HL-60 (cell line): ENCODE results near the gene DNAH6.

Experiments
- DNase-seq, 2 experiments: peaks; one replicate each; pipeline ENCODE4 v3.0.0-alpha.2; 2010 to 2020; ENCODE audit warnings: low read depth in 1 of 2, low spot score in 1 of 2
- H3K27ac ChIP-seq: fragments of 250-450 bp; sonication (Bioruptor Pico); replicated peaks from 2 replicates; pipeline ENCODE4 v1.5.1; 2020; ENCODE audit warnings: mild to moderate bottlenecking, moderate library complexity
- H3K27me3 ChIP-seq: fragments of 250-450 bp; sonication (Bioruptor Pico); 2 replicates; pipeline ENCODE4 v1.5.1; 2021; ENCODE audit warnings: mild to moderate bottlenecking, moderate library complexity; ENCODE audit not compliant: insufficient read depth, poor library complexity, severe bottlenecking
- H3K4me3 ChIP-seq: replicated peaks from 2 replicates; pipeline ENCODE4 v1.5.1; 2011; ENCODE audit warnings: mild to moderate bottlenecking, control low read depth, low read length; ENCODE audit not compliant: insufficient read depth
- CTCF ChIP-seq: IDR thresholded peaks from one replicate; pipeline ENCODE4 v1.5.1; 2011; ENCODE audit warnings: low read length, control low read depth, inconsistent platforms; ENCODE audit not compliant: insufficient read depth
- GABPA ChIP-seq: IDR thresholded peaks from 2 replicates; pipeline ENCODE4 v1.6.1; 2012; ENCODE audit warnings: low read depth
- POLR2AphosphoS5 ChIP-seq: IDR thresholded peaks from 2 replicates; pipeline ENCODE4 v1.6.1; 2012; ENCODE audit warnings: low read depth
- REST ChIP-seq: IDR thresholded peaks from 2 replicates; pipeline ENCODE4 v1.6.1; 2012; ENCODE audit warnings: low read depth; ENCODE audit not compliant: insufficient replicate concordance
- SPI1 ChIP-seq: IDR thresholded peaks from 2 replicates; pipeline ENCODE4 v1.6.1; 2012; ENCODE audit warnings: low read depth, mild to moderate bottlenecking, borderline replicate concordance

The DNAH6 gene

GRCh38 chr2:84493514-84493913 is 22.8 kb upstream of the DNAH6 start:
- no peak overlapping the region for H3K27ac ChIP-seq

GRCh38 chr2:84494070-84494469 is 22.2 kb upstream of the DNAH6 start:
- DNase-seq, result no peak
- no peak overlapping the region for H3K27ac ChIP-seq
- H3K4me3 ChIP-seq, result no peak overlapping the region

More at GRCh38 chr2:84493514-84493913, 22.8 kb upstream of the DNAH6 start:
- Histone ChIP-seq H3K4me3 (no peak overlapping the region), H3K27me3 (peaks cover 4% of the 10 kb centered on the region)
- TF ChIP-seq REST (no peak), GABPA (no peak), CTCF (no peak), SPI1 (no peak), POLR2AphosphoS5 (no peak)
- no peak for DNase-seq

More at GRCh38 chr2:84494070-84494469, 22.2 kb upstream of the DNAH6 start:
- TF ChIP-seq CTCF (no peak), POLR2AphosphoS5 (no peak), REST (no peak), GABPA (no peak), SPI1 (no peak)
- peaks cover 4% of the 10 kb centered on the region for H3K27me3 ChIP-seq
